PC-3 (cell line): ENCODE data around the gene ITGB1. TPM values are rescaled to one million over a fixed set of nuclear protein-coding genes. Genes with fewer than 3 reads are reported as not detected.

Experiments
- ATAC-seq: fragments of 200-7000 bp; cut with Tn5 transposase; 2 replicates; pipeline ENCODE4 v1.9.1; 2020; ENCODE audit warnings: mild to moderate bottlenecking, moderate library complexity
- BruUV-seq: library from RNA; stranded (reverse); fragments of 400-500 nt; replicated peaks from 2 replicates; lab custom pipeline; 2021; lab: Mats Ljungman, UMichigan
- CTCF ChIA-PET: fragments of 300-600 bp; sonication (Branson Sonifier 250); formaldehyde crosslinking; loops from one replicate; lab custom pipeline; 2022; ENCODE audit warnings: antibody characterized with exemption; lab: Charles Lee
- POLR2A ChIA-PET: fragments of 300-600 bp; sonication (Branson Sonifier 250); formaldehyde crosslinking; loops from one replicate; lab custom pipeline; 2022; ENCODE audit warnings: antibody characterized with exemption; ENCODE audit not compliant: unreplicated experiment; lab: Charles Lee
- DNase-seq: peaks from one replicate; pipeline ENCODE4 v3.0.0-alpha.2; 2015
- H2AFZ ChIP-seq: fragments of 300-600 bp; sonication (generic); 2 replicates; pipeline ENCODE4 v1.6.0; 2016; ENCODE audit warnings: antibody characterized with exemption, low read length
- H3F3A ChIP-seq: fragments of 300-600 bp; sonication (generic); one replicate; pipeline ENCODE4 v1.6.0; 2017; ENCODE audit warnings: antibody characterized with exemption, low read length, control low read depth, mild to moderate bottlenecking; ENCODE audit not compliant: unreplicated experiment
- H3K27ac ChIP-seq: fragments of 300-600 bp; sonication (generic); 2 replicates; pipeline ENCODE4 v1.5.1; 2016; ENCODE audit warnings: mild to moderate bottlenecking, low read length
- H3K27me3 ChIP-seq: fragments of 300-600 bp; sonication (generic); 2 replicates; pipeline ENCODE4 v1.6.1; 2016; ENCODE audit warnings: low read length, mixed read lengths
- H3K36me3 ChIP-seq: fragments of 300-600 bp; sonication (generic); 2 replicates; pipeline ENCODE4 v1.6.1; 2016; ENCODE audit warnings: low read depth, mixed run types, low read length, mixed read lengths
- H3K4me1 ChIP-seq: fragments of 300-600 bp; sonication (generic); 2 replicates; pipeline ENCODE4 v1.5.1; 2016; ENCODE audit warnings: low read length; ENCODE audit not compliant: insufficient read depth
- H3K4me2 ChIP-seq: fragments of 300-600 bp; sonication (generic); 2 replicates; pipeline ENCODE4 v1.6.0; 2016; ENCODE audit warnings: low read length
- H3K4me3 ChIP-seq: fragments of 300-600 bp; sonication (generic); 2 replicates; pipeline ENCODE4 v1.5.1; 2016; ENCODE audit warnings: mild to moderate bottlenecking, low read length, mixed read lengths
- H3K79me2 ChIP-seq: fragments of 300-600 bp; sonication (generic); 2 replicates; pipeline ENCODE4 v1.6.1; 2017; ENCODE audit warnings: low read length, mixed read lengths
- H3K9ac ChIP-seq: fragments of 300-600 bp; sonication (generic); 2 replicates; pipeline ENCODE4 v1.6.0; 2016; ENCODE audit warnings: mild to moderate bottlenecking, low read length
- H3K9me2 ChIP-seq: fragments of 300-600 bp; sonication (generic); replicated peaks from 2 replicates; pipeline ENCODE4 v1.6.1; 2016; ENCODE audit warnings: mixed run types, low read length, mixed read lengths
- H3K9me3 ChIP-seq: fragments of 300-600 bp; sonication (generic); 2 replicates; pipeline ENCODE4 v1.6.1; 2016; ENCODE audit warnings: low read length, mixed read lengths
- H4K20me1 ChIP-seq: fragments of 300-600 bp; sonication (generic); 2 replicates; pipeline ENCODE4 v1.6.1; 2016; ENCODE audit warnings: low read length, mixed read lengths
- EZH2 ChIP-seq: fragments of 300-600 bp; sonication (generic); IDR thresholded peaks from one replicate; pipeline ENCODE4 v1.6.1; 2017; ENCODE audit warnings: antibody characterized with exemption, mild to moderate bottlenecking, low read length; ENCODE audit not compliant: unreplicated experiment
- EZH2phosphoT487 ChIP-seq: fragments of 300-600 bp; sonication (generic); IDR thresholded peaks from 2 replicates; pipeline ENCODE4 v1.6.1; 2018; ENCODE audit warnings: mild to moderate bottlenecking, antibody characterized with exemption, low read length, borderline replicate concordance
- intact Hi-C: fragments of 100-400 bp; cut with micrococcal nuclease; formaldehyde crosslinking; loops from 2 replicates; pipeline ENCODE4 v1.9.0; 2023
- total RNA-seq: library from RNA; depleted of rRNA; stranded (reverse); fragments of >200 nt; gene quantifications from 2 replicates; pipeline ENCODE4 v1.2.3, GENCODE V29; 2014
- TF ChIP-seq, protein P1 (sequence below): fragments of 300-600 bp; sonication (generic); conservative IDR thresholded peaks from 2 replicates; pipeline ENCODE4 v1.5.1; 2017; ENCODE audit warnings: antibody characterized with exemption, low read depth, mild to moderate bottlenecking, low read length

ITGB1 gene
- total RNA-seq, 1 experiment from 2014 or later: 1,010 TPM

DNA sequence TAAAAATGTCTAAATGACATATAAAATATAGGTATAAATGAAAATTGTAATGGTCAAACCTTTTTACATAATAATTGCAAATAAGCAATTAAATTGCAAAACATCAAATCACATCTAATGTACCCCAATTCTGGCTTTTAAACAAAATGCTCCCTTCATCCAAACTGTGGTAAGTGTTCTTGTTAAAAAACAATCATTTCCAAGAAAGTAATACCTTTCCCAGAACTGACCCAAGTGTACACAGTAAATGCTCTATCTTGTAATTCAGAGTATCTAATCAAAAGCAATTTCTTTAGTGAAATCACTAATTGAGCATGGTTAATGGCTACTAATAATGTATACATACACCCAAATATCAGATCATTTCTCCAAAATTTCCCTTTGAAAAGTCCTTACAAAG, 28.0 kb downstream of the ITGB1 start:
- ChIA-PET POLR2A (no interaction called here), CTCF (no interaction called here)
- no peak overlapping the region for H3K4me3 ChIP-seq
- peaks cover 11% of the 10 kb centered on the region; the same call in 1 of the 2 replicates for H3K4me1 ChIP-seq
- H3K27ac ChIP-seq: 0 out of 2 replicates have a peak overlapping the region, but pooled peaks have one; percentile 1
- BruUV-seq: no TSS peak
- H3K4me2 ChIP-seq: no peak overlapping the region
- peaks cover 50% of the 10 kb centered on the region for H4K20me1 ChIP-seq
- H3F3A ChIP-seq: peaks cover 4% of the 10 kb centered on the region
- no peaks in the 10 kb centered on the region for H3K9me2 ChIP-seq
- TF ChIP-seq, protein P1, sequence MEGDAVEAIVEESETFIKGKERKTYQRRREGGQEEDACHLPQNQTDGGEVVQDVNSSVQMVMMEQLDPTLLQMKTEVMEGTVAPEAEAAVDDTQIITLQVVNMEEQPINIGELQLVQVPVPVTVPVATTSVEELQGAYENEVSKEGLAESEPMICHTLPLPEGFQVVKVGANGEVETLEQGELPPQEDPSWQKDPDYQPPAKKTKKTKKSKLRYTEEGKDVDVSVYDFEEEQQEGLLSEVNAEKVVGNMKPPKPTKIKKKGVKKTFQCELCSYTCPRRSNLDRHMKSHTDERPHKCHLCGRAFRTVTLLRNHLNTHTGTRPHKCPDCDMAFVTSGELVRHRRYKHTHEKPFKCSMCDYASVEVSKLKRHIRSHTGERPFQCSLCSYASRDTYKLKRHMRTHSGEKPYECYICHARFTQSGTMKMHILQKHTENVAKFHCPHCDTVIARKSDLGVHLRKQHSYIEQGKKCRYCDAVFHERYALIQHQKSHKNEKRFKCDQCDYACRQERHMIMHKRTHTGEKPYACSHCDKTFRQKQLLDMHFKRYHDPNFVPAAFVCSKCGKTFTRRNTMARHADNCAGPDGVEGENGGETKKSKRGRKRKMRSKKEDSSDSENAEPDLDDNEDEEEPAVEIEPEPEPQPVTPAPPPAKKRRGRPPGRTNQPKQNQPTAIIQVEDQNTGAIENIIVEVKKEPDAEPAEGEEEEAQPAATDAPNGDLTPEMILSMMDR: no peak
- TF ChIP-seq EZH2 (no peak), EZH2phosphoT487 (no peak)
- no peaks in the 10 kb centered on the region for H3K27me3 ChIP-seq
- H3K36me3 ChIP-seq: peaks cover 95% of the 10 kb centered on the region
- ATAC-seq: no peak
- no peak overlapping the region for H3K9ac ChIP-seq
- intact Hi-C loops: no loop called here
- DNase-seq: no peak
- H3K79me2 ChIP-seq: peaks cover 96% of the 10 kb centered on the region
- H2AFZ ChIP-seq: no peak overlapping the region
- H3K9me3 ChIP-seq: no peaks in the 10 kb centered on the region

DNA sequence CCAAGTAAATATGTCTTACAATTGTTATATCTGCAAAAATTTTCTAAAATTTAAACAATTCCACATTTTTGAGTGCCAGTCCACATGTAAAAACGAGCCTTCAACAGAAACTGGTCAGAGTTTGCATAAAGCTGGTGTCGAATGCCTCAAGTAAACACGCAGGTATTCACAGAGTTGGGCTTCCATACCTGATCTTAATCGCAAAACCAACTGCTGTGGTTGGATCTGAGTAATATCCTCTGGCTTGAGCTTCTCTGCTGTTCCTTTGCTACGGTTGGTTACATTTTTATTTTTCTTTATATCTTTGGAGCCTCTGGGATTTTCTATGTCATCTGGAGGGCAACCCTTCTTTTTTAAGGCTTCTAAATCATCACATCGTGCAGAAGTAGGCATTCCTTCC, 28.4 kb downstream of the ITGB1 start:
- Histone ChIP-seq H3K9me2 (no peaks in the 10 kb centered on the region), H3K79me2 (peaks cover 96% of the 10 kb centered on the region), H3K36me3 (peaks cover 95% of the 10 kb centered on the region), H3F3A (peaks cover 4% of the 10 kb centered on the region), H2AFZ (no peak overlapping the region), H3K27me3 (no peaks in the 10 kb centered on the region), H3K4me3 (no peak overlapping the region), H3K27ac (0 out of 2 replicates have a peak overlapping the region, but pooled peaks have one; percentile 1), H3K9me3 (no peaks in the 10 kb centered on the region), H3K4me1 (peaks cover 11% of the 10 kb centered on the region; the same call in 1 of the 2 replicates), H3K9ac (no peak overlapping the region), H3K4me2 (no peak overlapping the region), H4K20me1 (peaks cover 50% of the 10 kb centered on the region)
- POLR2A ChIA-PET: no interaction called here
- CTCF ChIA-PET: no interaction called here
- BruUV-seq: no TSS peak
- intact Hi-C loops: no loop called here
- no peak for TF ChIP-seq EZH2phosphoT487
- no peak for TF ChIP-seq EZH2
- TF ChIP-seq, protein P1: no peak
- DNase-seq (peak; percentile 71), ATAC-seq (peak; percentile 65)

DNA sequence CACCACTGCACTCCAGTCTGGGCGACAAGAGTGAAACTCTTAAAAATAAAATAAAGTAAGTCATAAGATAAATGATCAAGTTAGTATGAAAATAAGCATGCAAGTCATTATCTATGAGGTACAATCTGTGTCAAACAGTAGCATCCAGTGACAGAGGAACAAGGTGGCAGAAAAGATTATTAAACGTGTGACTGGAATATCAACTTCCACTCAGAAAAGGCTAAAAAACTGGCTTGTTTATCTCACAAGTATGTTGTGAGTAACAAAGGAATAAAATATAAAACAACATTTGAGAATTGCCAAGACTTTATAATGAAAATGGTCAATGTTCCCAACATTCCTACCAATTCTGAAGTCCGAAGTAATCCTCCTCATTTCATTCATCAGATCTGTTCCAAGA, 30.3 kb downstream of the ITGB1 start:
- Histone ChIP-seq H3K4me2 (no peak overlapping the region), H3F3A (peaks cover 5% of the 10 kb centered on the region), H3K4me1 (peaks cover 11% of the 10 kb centered on the region; the same call in 1 of the 2 replicates), H3K4me3 (no peak overlapping the region), H3K27me3 (no peaks in the 10 kb centered on the region), H3K36me3 (peaks cover 95% of the 10 kb centered on the region), H3K27ac (no peak overlapping the region), H3K9ac (no peak overlapping the region), H4K20me1 (peaks cover 46% of the 10 kb centered on the region; the same call in 1 of the 2 replicates), H3K79me2 (peaks cover 94% of the 10 kb centered on the region), H3K9me3 (no peaks in the 10 kb centered on the region), H3K9me2 (no peaks in the 10 kb centered on the region), H2AFZ (no peak overlapping the region)
- ATAC-seq (no peak), DNase-seq (no peak)
- BruUV-seq: no TSS peak
- intact Hi-C loops: no loop called here
- TF ChIP-seq, protein P1: no peak
- TF ChIP-seq EZH2 (no peak), EZH2phosphoT487 (no peak)
- CTCF ChIA-PET: no interaction called here
- POLR2A ChIA-PET: no interaction called here
